Heart left ventricle (tissue), 16 donors: ENCODE measurements around the gene DLX2. TPM values are rescaled to one million over a fixed set of nuclear protein-coding genes. Genes with fewer than 3 reads are reported as not detected.

Experiments
- ATAC-seq, 4 donors: fragments of 200-7000 bp; cut with Tn5 transposase; one replicate each; pipeline ENCODE4 v1.9.1; 2020 to 2022; ENCODE audit warnings: moderate library complexity in 4 of 4, mild to moderate bottlenecking in 3 of 4, moderate number of reproducible peaks in 1 of 4
- DNase-seq, 5 donors: peaks; one replicate each; pipeline ENCODE4 v3.0.0-alpha.2; 2020
- H3K27ac ChIP-seq, 12 donors: fragments of 200-600 bp; sonication (generic) in 4 of 12; one replicate each; pipeline versions ENCODE4 v1.5.0 to v1.8.0; 2016 to 2022; ENCODE audit warnings: mild to moderate bottlenecking in 2 of 12
- H3K27me3 ChIP-seq, 9 donors: fragments of 200-600 bp; sonication (generic) in 2 of 9; one replicate each; pipeline versions ENCODE4 v1.5.1 to v1.8.0; 2016 to 2022; ENCODE audit warnings: mild to moderate bottlenecking in 3 of 9
- H3K36me3 ChIP-seq, 9 donors: fragments of 200-600 bp; sonication (generic) in 2 of 9; one replicate each; pipeline versions ENCODE4 v1.5.0 to v1.8.0; 2018 to 2022; ENCODE audit warnings: mild to moderate bottlenecking in 2 of 9
- H3K4me1 ChIP-seq, 12 donors: fragments of 200-600 bp; sonication (generic) in 4 of 12; one replicate each; pipeline versions ENCODE4 v1.5.0 to v1.8.0; 2016 to 2022; ENCODE audit warnings: mild to moderate bottlenecking in 3 of 12
- H3K4me3 ChIP-seq, 12 donors: fragments of 200-600 bp; sonication (generic) in 4 of 12; one replicate each; pipeline versions ENCODE4 v1.5.0 to v1.8.0; 2017 to 2022; ENCODE audit warnings: mild to moderate bottlenecking in 9 of 12, moderate library complexity in 4 of 12
- H3K9me3 ChIP-seq, 12 donors: fragments of 200-600 bp; sonication (generic) in 4 of 12; one replicate each; pipeline versions ENCODE4 v1.5.0 to v1.8.0; 2016 to 2022; ENCODE audit warnings: mild to moderate bottlenecking in 1 of 12
- CTCF ChIP-seq, 12 donors: fragments of 200-600 bp; sonication (generic) in 4 of 12; IDR thresholded peaks; one replicate each; pipeline versions ENCODE4 v1.5.0 to v1.8.0; 2018 to 2022; ENCODE audit warnings: antibody characterized with exemption in 12 of 12, mild to moderate bottlenecking in 5 of 12
- POLR2A ChIP-seq, 2 donors: fragments of 450-650 bp; IDR thresholded peaks; one replicate each; pipeline ENCODE4 v1.6.1; 2017; ENCODE audit warnings: antibody characterized with exemption in 2 of 2, mild to moderate bottlenecking in 2 of 2, moderate library complexity in 2 of 2
- WGBS, 4 donors: extraction: QIAGEN DNeasy Blood & Tissue Kit in 2 of 4; methylation state at CpG; one replicate each; pipeline versions ENCODE4 v1.1.5 to v1.1.7; 2013 to 2018; 5-methylcytosine and 5-hydroxymethylcytosine counted together
- intact Hi-C, 10 donors: fragments of 100-400 bp; cut with DNase I; formaldehyde crosslinking; loops; one replicate each; pipeline versions ENCODE4 v1.11.1 to v1.14.2; 2022
- polyA plus RNA-seq, 2 donors: library from polyadenylated mRNA; stranded (reverse); fragments of 200-250 nt; gene quantifications; one replicate each; pipeline ENCODE4 v1.2.3, GENCODE V29; 2013
- total RNA-seq, 9 donors: library from RNA; depleted of rRNA in 2 of 9; stranded (reverse); fragments of >200 nt in 2 of 9; fragmentation: NEBNext Ultra II Directional in 3 of 9; extraction: Animal tissue kit (Norgen Biotek cat#: 25700) in 3 of 9; gene quantifications; one replicate each; pipeline versions ENCODE4 v1.1.0 to v1.2.4, GENCODE V29; 2016 to 2023
- donor health status: ischemic (EF 13 %, LVEDD 7.1; RV severe dilation, severe dysfunction).
- donor health status: healthy with polysubstance abuse.
- donor health status: DM: no; HTN: yes; CAD: no.
- donor health status: DM: no; HTN: no; CAD: no.
- donor health status: ischemic (EF 25% LVEDD 6.9; RV normal size, moderate dysfunction).
- donor health status: ischemic (EF 25% LVEDD 5.7; RV mildly dilated, moderate dysfunction).
- donor health status: healthy.
- donor health status: DM: yes; HTN: yes; CAD: no.
- donor health status: ischemic (EF 35%, LVEDD 5.7; RV mildly dilated, moderate dysfunction).
- donor health status: nonischemic (EF 11% LVEDD 7.7; RV severe dilation, severe dysfunction).
- donor health status: DM: yes; HTN: yes; CAD: no.
- donor health status: PGD.
- donor health status: ischemic (EF 29% LVEDD 5.4; RV normal size, mild dysfunction).
- donor health status: nonischemic (EF 23%, LVEDD 6.1; RV moderate dilation, normal function).

DLX2 gene
- total and polyA plus RNA-seq, 11 donors = not detected

- Histone ChIP-seq H3K9me3 (no peaks in the 10 kb centered on the region), H3K4me3 (no peak overlapping the region), H3K27ac (no peak overlapping the region), H3K36me3 (no peaks in the 10 kb centered on the region), H3K4me1 (peaks cover 0 to 48% (median 25%) of the 10 kb centered on the region in 12 donors), H3K27me3 (peaks cover 96 to 100% (median 100%) of the 10 kb centered on the region in 9 donors)
- 7 to 18% (median 13%) methylated on average over 13 of the region's 13 CpGs for WGBS, 4 donors
- DNase-seq = no peak
- ATAC-seq = no peak
- intact Hi-C loops = no loop called here
- TF ChIP-seq POLR2A (IDR thresholded peaks at IDR 0.05) = no peak
- TF ChIP-seq CTCF (IDR thresholded peaks at IDR 0.05) = no peak
These were observed 11.6 kb downstream of the DLX2 start for GRCh38 chr2:172091000-172091641.

- H3K4me1 ChIP-seq = peaks cover 0 to 47% (median 24%) of the 10 kb centered on the region in 12 donors
- no peak overlapping the region for H3K4me3 ChIP-seq
- TF ChIP-seq POLR2A (IDR thresholded peaks at IDR 0.05) = no peak
- no peak for TF ChIP-seq CTCF (IDR thresholded peaks at IDR 0.05)
- H3K9me3 ChIP-seq = no peaks in the 10 kb centered on the region
- ATAC-seq = no peak
- DNase-seq = no peak
- peaks cover 95 to 100% (median 100%) of the 10 kb centered on the region in 9 donors for H3K27me3 ChIP-seq
- H3K36me3 ChIP-seq = no peaks in the 10 kb centered on the region
- H3K27ac ChIP-seq = no peak overlapping the region
- WGBS, 4 donors = 6 to 20% (median 11%) methylated on average over 28 to 39 of the region's 39 CpGs
- intact Hi-C loops = no loop called here
These were observed 12.4 kb downstream of the DLX2 start for GRCh38 chr2:172090044-172090961.

- Histone ChIP-seq H3K4me3 (no peak overlapping the region), H3K9me3 (no peaks in the 10 kb centered on the region), H3K27me3 (peaks cover 94 to 100% (median 100%) of the 10 kb centered on the region in 9 donors), H3K36me3 (no peaks in the 10 kb centered on the region), H3K27ac (no peak overlapping the region), H3K4me1 (peaks cover 3 to 47% (median 24%) of the 10 kb centered on the region in 12 donors)
- ATAC-seq = no peak
- TF ChIP-seq POLR2A (IDR thresholded peaks at IDR 0.05) (no peak), CTCF (IDR thresholded peaks at IDR 0.05) (no peak)
- WGBS, 4 donors = 22 to 36% (median 32%) methylated on average over 7 of the region's 7 CpGs
- intact Hi-C loops = loop anchor here in 2 of 10 donors (10.0 kb wide), 1 partner anchor 165 kb away; the partner anchor contains the start of gene HAT1 (in 2 of the 2)
- DNase-seq = no peak
These were observed 13.1 kb downstream of the DLX2 start for GRCh38 chr2:172089633-172090032.

GRCh38 chr2:172089005-172089504, 13.6 kb downstream of the DLX2 start:
- Histone ChIP-seq H3K27me3 (peaks cover 94 to 100% (median 100%) of the 10 kb centered on the region in 9 donors), H3K9me3 (no peaks in the 10 kb centered on the region), H3K4me3 (no peak overlapping the region), H3K27ac (no peak overlapping the region), H3K36me3 (no peaks in the 10 kb centered on the region), H3K4me1 (peaks cover 3 to 47% (median 25%) of the 10 kb centered on the region in 12 donors)
- 16 to 24% (median 18%) methylated on average over 10 of the region's 10 CpGs for WGBS, 4 donors
- TF ChIP-seq POLR2A (IDR thresholded peaks at IDR 0.05) (no peak), CTCF (IDR thresholded peaks at IDR 0.05) (no peak)
- intact Hi-C loops = loop anchor here in 2 of 10 donors (10.0 kb wide), 1 partner anchor 164 kb away; the partner anchor contains the start of gene HAT1 (in 2 of the 2)
- DNase-seq (no peak), ATAC-seq (no peak)
